ENCODE results near the gene PBX4.

PBX4 gene

DNA sequence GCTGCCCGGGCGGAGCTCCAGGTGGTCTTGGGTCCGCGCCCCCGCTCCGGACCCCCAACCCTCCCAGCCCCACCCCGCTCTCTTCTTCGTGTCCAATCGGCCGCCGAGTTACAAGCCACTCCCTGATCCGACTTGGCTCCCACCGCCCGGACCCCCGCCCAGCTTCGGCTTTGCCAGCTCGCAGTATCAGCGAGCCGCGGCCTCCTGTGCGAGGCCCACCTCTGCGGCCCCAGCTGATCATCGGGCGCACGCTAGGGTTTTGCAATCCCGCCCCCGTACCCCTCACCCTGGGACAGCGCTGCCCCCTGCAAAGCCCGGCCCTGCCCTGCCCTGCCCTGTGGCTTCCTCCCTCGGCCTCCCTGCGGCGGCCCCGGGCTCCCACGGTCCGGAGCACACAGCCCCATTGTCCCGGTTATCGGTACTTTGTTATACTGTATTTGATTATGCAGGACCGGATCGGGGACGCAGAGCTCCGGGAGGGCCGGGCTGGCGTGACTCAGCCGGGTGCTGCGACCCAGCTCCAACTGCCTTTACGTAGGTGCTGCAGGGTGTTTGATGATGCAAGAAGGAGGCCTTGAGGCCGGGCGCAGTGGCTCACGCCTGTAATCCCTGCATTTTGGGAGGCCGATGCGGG, 10.1 kb upstream of the PBX4 start:
- DNase-seq (ENCODE audit: extremely low spot score) = no peak
- ChIA-PET CTCF (interaction anchor here (0.7 to 1.0 kb wide), 2 partner anchors 12 kb away, joined by 3 read pairs; no protein-coding TSS in a partner anchor), POLR2A (interaction anchor here (0.5 to 1.0 kb wide), 2 partner anchors 35 to 97 kb away, joined by 3 to 4 read pairs; partner anchors contain the start of gene ATP13A1)
- TF ChIP-seq, protein P1, sequence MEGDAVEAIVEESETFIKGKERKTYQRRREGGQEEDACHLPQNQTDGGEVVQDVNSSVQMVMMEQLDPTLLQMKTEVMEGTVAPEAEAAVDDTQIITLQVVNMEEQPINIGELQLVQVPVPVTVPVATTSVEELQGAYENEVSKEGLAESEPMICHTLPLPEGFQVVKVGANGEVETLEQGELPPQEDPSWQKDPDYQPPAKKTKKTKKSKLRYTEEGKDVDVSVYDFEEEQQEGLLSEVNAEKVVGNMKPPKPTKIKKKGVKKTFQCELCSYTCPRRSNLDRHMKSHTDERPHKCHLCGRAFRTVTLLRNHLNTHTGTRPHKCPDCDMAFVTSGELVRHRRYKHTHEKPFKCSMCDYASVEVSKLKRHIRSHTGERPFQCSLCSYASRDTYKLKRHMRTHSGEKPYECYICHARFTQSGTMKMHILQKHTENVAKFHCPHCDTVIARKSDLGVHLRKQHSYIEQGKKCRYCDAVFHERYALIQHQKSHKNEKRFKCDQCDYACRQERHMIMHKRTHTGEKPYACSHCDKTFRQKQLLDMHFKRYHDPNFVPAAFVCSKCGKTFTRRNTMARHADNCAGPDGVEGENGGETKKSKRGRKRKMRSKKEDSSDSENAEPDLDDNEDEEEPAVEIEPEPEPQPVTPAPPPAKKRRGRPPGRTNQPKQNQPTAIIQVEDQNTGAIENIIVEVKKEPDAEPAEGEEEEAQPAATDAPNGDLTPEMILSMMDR (IDR thresholded peaks at IDR 0.05; ENCODE audit: control extremely low read depth, extremely low read depth, low read depth, missing control alignments) = no peak

DNA sequence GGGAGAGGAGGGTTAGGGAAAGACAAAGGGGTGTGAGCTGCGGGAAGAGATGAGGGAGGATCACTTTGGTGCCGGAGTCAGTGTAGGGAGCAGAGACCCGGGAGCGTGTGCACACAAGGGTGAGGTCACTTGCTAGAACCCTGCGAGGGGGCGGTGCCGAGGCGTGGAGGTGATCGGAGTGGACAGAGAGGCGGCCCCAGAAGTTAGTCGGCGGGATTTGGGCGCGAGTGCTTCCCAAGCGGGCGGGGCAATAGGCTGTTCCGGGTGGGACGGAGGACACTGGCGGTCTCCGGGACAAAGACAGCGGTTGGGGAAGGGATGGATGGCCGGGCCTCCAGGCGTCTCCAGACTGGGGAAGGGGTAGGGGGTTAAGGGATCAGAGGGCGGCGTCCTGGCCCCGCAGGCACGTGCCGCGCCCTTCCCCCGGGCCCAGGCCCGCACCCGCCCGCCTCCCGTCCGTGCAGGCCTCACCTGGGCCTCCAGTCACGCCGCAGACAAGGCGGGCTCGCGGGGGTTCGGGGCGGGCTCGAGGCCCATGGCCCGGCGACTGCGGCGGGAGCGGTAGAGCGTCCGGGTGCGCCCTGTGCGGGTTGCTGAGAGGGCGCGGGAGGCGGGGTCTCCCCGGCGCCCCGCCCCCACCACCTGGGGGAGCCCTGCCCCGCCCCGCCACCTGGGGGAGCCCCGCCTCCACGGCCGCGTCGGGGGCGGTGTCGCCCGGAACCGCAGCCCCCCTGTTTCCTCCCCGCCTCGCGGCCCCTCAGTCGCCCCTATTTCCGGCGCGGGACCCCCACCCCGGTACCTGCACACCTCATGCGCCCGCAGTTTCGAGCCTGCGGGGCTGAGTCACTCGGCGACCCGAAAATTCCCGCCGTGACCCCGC, 9.4 kb upstream of the PBX4 start, which contains the start of gene LPAR2:
Gene LPAR2 (minus strand): TSS at position 600 of the 880 bp plus-strand sequence. CDS start 945 bp downstream, outside the sequence.
- TF ChIP-seq, protein P1 (IDR thresholded peaks at IDR 0.05; ENCODE audit: control extremely low read depth, extremely low read depth, low read depth, missing control alignments) = no peak
- DNase-seq (ENCODE audit: extremely low spot score) = peak; percentile 96
- POLR2A ChIA-PET = interaction anchor here (0.5 kb wide), 1 partner anchor 97 kb away, joined by 4 read pairs; no protein-coding TSS in a partner anchor
- CTCF ChIA-PET = interaction anchor here (0.7 to 1.5 kb wide), 3 partner anchors 11 to 96 kb away, joined by 3 to 5 read pairs (median 3); no protein-coding TSS in a partner anchor

DNA sequence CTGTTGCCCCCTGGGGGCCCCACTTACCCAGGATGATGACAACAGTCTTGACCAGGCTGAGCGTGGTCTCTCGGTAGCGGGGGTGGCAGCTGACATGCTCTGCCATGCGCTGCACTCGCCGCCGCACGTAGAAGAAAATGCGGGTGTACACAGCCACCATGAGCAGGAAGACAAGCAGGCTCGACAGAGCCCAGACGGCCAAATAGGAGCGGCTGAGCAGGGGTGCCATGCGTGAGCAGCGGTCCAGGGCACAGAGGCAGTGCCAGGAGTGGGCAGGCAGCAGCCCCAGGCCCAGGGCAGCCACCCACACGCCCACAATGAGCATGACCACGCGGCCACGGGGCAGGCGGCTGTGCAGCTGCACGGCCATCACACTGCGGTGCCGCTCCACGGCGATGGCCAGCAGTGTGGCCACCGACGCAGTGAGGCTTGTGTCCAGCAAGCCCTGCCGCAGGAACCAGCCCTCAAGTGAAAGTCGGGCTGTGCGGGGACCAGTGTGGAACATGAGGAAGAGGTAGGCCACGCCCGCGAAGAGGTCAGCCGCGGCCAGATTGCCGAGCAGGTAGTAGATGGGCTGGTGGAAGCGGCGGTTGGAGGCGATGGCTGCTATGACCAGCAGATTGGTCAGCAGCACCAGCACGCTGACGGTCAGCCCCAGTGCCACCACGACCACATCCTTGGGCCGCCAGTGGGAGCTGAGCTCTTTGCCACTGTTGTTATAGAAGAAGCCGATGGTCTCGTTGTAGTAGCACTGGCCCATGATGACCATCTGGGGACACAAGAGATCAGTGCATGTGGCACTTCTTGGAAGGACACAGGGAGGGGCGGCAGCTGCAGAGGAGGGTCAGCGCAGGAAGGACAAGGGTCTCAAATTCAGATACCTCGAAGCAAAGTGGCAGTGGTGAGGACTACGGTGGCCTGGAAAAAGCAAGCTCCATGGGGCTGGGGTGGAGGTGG, 8.3 kb upstream of the PBX4 start:
- ChIA-PET CTCF (interaction anchor here (1.5 kb wide), 1 partner anchor 95 kb away, joined by 5 read pairs; no protein-coding TSS in a partner anchor), POLR2A (interaction anchor here (0.6 kb wide), 1 partner anchor 23 kb away, joined by 4 read pairs; no protein-coding TSS in a partner anchor)
- DNase-seq (ENCODE audit: extremely low spot score) = no peak
- TF ChIP-seq, protein P1 (IDR thresholded peaks at IDR 0.05; ENCODE audit: control extremely low read depth, extremely low read depth, low read depth, missing control alignments) = no peak

DNA sequence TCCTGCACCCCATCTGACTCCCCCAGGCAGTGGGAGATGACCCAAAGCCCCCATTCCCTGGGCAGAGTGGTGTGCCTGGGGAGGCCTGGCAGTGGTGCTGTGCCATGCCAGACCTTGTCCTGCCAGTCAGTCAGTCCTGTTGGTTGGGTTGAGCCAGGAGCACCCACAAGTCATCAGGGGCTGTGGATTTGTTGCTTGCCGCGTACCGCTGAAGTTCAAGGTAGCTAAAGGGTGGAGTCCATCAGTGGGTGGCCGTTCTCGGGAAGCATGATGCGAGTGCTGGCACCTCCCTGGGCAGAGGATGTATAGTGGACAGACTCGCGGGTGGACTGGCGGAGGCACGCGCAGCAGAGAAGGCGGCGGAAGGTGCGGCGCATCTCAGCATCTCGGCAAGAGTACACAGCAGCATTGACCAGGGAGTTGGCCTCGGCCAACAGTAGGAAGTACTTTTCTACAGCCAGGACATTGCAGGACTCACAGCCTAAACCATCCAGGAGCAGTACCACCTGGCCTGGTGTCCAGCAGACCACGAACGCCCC, 5.6 kb upstream of the PBX4 start:
- DNase-seq (ENCODE audit: extremely low spot score) = no peak
- TF ChIP-seq, protein P1 (IDR thresholded peaks at IDR 0.05; ENCODE audit: control extremely low read depth, extremely low read depth, low read depth, missing control alignments) = no peak
- ChIA-PET POLR2A (interaction anchor here (0.6 kb wide), 1 partner anchor 431 kb away, joined by 3 read pairs; no protein-coding TSS in a partner anchor), CTCF (interaction anchor here (2.5 kb wide), 1 partner anchor 20 kb away, joined by 8 read pairs; the partner anchor contains the start of gene GMIP)

DNA sequence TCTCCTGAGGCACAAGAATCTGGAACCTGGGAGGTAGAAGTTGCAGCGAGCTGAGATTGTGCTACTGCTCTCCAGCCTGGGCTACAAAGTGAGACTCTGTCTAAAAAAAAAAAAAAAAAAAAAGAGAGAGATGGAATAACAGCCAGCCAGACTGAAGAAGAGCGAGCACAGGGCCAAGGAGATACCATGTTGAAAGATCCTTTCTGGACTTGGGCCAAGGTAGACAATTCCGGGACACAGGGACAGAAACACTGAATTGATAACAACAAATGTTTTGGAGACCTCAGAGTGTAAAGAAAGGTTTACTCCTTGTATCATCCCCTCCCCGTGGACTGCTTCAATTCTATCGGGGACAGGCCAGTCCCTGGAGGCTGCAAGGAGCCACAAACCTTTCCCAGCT, 4.9 kb upstream of the PBX4 start:
- no peak for DNase-seq (ENCODE audit: extremely low spot score)
- TF ChIP-seq, protein P1 (IDR thresholded peaks at IDR 0.05; ENCODE audit: control extremely low read depth, extremely low read depth, low read depth, missing control alignments) = no peak
- POLR2A ChIA-PET = no interaction called here
- CTCF ChIA-PET = interaction anchor here (1.3 to 2.5 kb wide), 2 partner anchors 13 to 21 kb away, joined by 3 to 8 read pairs; partner anchors contain the start of gene GMIP

All from GM10248 (cell line).